ENCODE data around the gene ACSL1.

Gene ACSL1

DNA sequence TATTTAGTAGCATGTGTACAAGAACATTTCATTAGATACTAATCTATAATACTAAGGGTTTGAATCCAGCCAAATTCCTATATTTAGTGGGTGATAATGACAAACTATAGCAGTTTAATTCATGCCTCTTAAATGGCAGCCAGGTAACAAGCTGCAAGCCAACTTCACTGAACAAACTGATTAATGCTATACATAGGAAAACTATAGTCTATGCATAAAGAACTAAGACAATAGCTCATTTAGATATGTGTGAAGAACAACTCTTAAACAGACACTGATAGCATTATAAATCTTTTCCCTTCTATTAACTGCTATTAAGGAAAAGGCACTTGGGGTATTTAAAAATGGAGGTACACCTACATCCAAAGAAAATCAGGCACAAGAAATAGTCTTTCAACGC, 19.1 kb downstream of the ACSL1 start:
- no peak overlapping the region for H3K27ac ChIP-seq (ENCODE audit: low read depth, low read length)
- H3K9me2 ChIP-seq (replicated peaks; ENCODE audit: insufficient read depth, low read length) = no peaks in the 10 kb centered on the region
- no peaks in the 10 kb centered on the region for H3F3A ChIP-seq (ENCODE audit: insufficient read depth)
- no peaks in the 10 kb centered on the region for H4K20me1 ChIP-seq (ENCODE audit: low read depth, low read length)
- no peak overlapping the region for H3K4me3 ChIP-seq (ENCODE audit: insufficient read depth, low read length, poor library complexity, severe bottlenecking)
- TF ChIP-seq CTCF (IDR thresholded peaks at IDR 0.05; ENCODE audit: insufficient read depth, low read length, poor library complexity, severe bottlenecking) (no peak), EZH2phosphoT487 (conservative IDR thresholded peaks at IDR 0.05; ENCODE audit: low read length) (no peak)
- H3K9me3 ChIP-seq (ENCODE audit: insufficient read depth, low read length) = no peaks in the 10 kb centered on the region
- no peaks in the 10 kb centered on the region for H3K79me2 ChIP-seq (ENCODE audit: insufficient read depth, low read length)
- no peak overlapping the region for H2AFZ ChIP-seq (ENCODE audit: low read depth, low read length, severe bottlenecking)
- H3K27me3 ChIP-seq (ENCODE audit: low read length) = no peaks in the 10 kb centered on the region
- H3K9ac ChIP-seq (ENCODE audit: low read length) = no peak overlapping the region
- no peak overlapping the region for H3K4me2 ChIP-seq (ENCODE audit: low read depth, low read length, poor library complexity, severe bottlenecking)
- no peaks in the 10 kb centered on the region for H3K36me3 ChIP-seq (ENCODE audit: low read length)

DNA sequence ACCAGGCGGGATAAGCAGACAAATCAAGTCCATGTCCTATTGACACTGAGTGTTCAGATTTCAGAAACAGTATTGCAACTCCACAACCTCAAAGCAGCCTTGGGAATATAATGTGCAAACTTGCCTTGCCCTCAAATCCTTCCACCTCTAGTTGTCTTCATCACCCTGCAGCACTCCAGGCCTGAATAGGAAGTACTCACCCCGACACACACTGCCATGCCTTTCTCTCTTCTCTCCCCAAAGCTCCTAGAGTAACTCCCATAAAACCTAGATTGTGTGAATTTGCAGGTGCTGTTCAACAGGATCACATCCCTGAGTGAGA, 19.6 kb downstream of the ACSL1 start:
- Histone ChIP-seq H4K20me1 (ENCODE audit: low read depth, low read length) (no peaks in the 10 kb centered on the region), H3K9me3 (ENCODE audit: insufficient read depth, low read length) (no peaks in the 10 kb centered on the region), H2AFZ (ENCODE audit: low read depth, low read length, severe bottlenecking) (no peak overlapping the region), H3K27me3 (ENCODE audit: low read length) (no peaks in the 10 kb centered on the region), H3F3A (ENCODE audit: insufficient read depth) (no peaks in the 10 kb centered on the region), H3K27ac (ENCODE audit: low read depth, low read length) (no peak overlapping the region), H3K9ac (ENCODE audit: low read length) (no peak overlapping the region), H3K79me2 (ENCODE audit: insufficient read depth, low read length) (no peaks in the 10 kb centered on the region), H3K4me2 (ENCODE audit: low read depth, low read length, poor library complexity, severe bottlenecking) (no peak overlapping the region), H3K9me2 (replicated peaks; ENCODE audit: insufficient read depth, low read length) (no peaks in the 10 kb centered on the region), H3K4me3 (ENCODE audit: insufficient read depth, low read length, poor library complexity, severe bottlenecking) (no peak overlapping the region), H3K36me3 (ENCODE audit: low read length) (no peaks in the 10 kb centered on the region)
- TF ChIP-seq CTCF (IDR thresholded peaks at IDR 0.05; ENCODE audit: insufficient read depth, low read length, poor library complexity, severe bottlenecking) = no peak
- TF ChIP-seq EZH2phosphoT487 (conservative IDR thresholded peaks at IDR 0.05; ENCODE audit: low read length) = no peak

- H3K27ac ChIP-seq (ENCODE audit: low read depth, low read length) = no peak overlapping the region
- no peak overlapping the region for H3K4me2 ChIP-seq (ENCODE audit: low read depth, low read length, poor library complexity, severe bottlenecking)
Measured at GRCh38 chr4:184805462-184806228, 20.1 kb downstream of the ACSL1 start.

More at GRCh38 chr4:184805462-184806228, 20.1 kb downstream of the ACSL1 start:
- Histone ChIP-seq H3K4me3 (ENCODE audit: insufficient read depth, low read length, poor library complexity, severe bottlenecking) (no peak overlapping the region), H3K9me2 (replicated peaks; ENCODE audit: insufficient read depth, low read length) (no peaks in the 10 kb centered on the region), H3K36me3 (ENCODE audit: low read length) (no peaks in the 10 kb centered on the region), H2AFZ (ENCODE audit: low read depth, low read length, severe bottlenecking) (no peak overlapping the region), H4K20me1 (ENCODE audit: low read depth, low read length) (no peaks in the 10 kb centered on the region), H3K79me2 (ENCODE audit: insufficient read depth, low read length) (no peaks in the 10 kb centered on the region), H3F3A (ENCODE audit: insufficient read depth) (no peaks in the 10 kb centered on the region), H3K9ac (ENCODE audit: low read length) (no peak overlapping the region), H3K9me3 (ENCODE audit: insufficient read depth, low read length) (no peaks in the 10 kb centered on the region), H3K27me3 (ENCODE audit: low read length) (no peaks in the 10 kb centered on the region)
- TF ChIP-seq EZH2phosphoT487 (conservative IDR thresholded peaks at IDR 0.05; ENCODE audit: low read length) (no peak), CTCF (IDR thresholded peaks at IDR 0.05; ENCODE audit: insufficient read depth, low read length, poor library complexity, severe bottlenecking) (no peak)

All from SU-DHL-6 (cell line).